Choroid plexus epithelial cell (primary cell): Measurements from ENCODE around the gene UBQLNL.

Source experiments
- DNase-seq: peaks from one replicate; pipeline ENCODE4 v3.0.0-alpha.2; 2010; ENCODE audit warnings: low read depth
- H3K4me3 ChIP-seq: 2 replicates; pipeline ENCODE4 v1.5.1; 2011; ENCODE audit warnings: low read depth, mild to moderate bottlenecking, control low read depth, low read length, moderate library complexity
- CTCF ChIP-seq: conservative IDR thresholded peaks from 2 replicates; pipeline ENCODE4 v1.5.1; 2011; ENCODE audit warnings: low read depth, mild to moderate bottlenecking, control low read depth, inconsistent platforms, low read length, moderate library complexity

UBQLNL gene

GRCh38 chr11:5527716-5528115, 11.2 kb upstream of the UBQLNL start:
- TF ChIP-seq CTCF = no peak
- no peak overlapping the region for H3K4me3 ChIP-seq
- no peak for DNase-seq

- no peak overlapping the region for H3K4me3 ChIP-seq
- TF ChIP-seq CTCF = no peak
- DNase-seq = no peak
These were observed 8.3 kb upstream of the UBQLNL start for GRCh38 chr11:5524756-5525155.

- no peak for TF ChIP-seq CTCF
- DNase-seq = no peak
- no peak overlapping the region for H3K4me3 ChIP-seq
These were observed 5.8 kb upstream of the UBQLNL start for GRCh38 chr11:5522308-5522707.

- DNase-seq = no peak
- no peak overlapping the region for H3K4me3 ChIP-seq
- no peak for TF ChIP-seq CTCF
These were observed 5.0 kb upstream of the UBQLNL start for GRCh38 chr11:5521540-5521939.

- DNase-seq = no peak
- TF ChIP-seq CTCF = no peak
- H3K4me3 ChIP-seq = no peak overlapping the region
These were observed 1.7 kb downstream of the UBQLNL start for GRCh38 chr11:5514841-5515240.

- no peak within 1 kb of the TSS for H3K4me3 ChIP-seq
- no peak for DNase-seq
- no peak for TF ChIP-seq CTCF
These were observed 6.7 kb downstream of the UBQLNL start, which contains the start of gene UBQLN3 for GRCh38 chr11:5509803-5510202. TSS of gene UBQLN3 (minus strand) at chr11:5509957. CDS start at chr11:5509558, 399 bp downstream.

- no peak for TF ChIP-seq CTCF
- H3K4me3 ChIP-seq = no peak overlapping the region
- DNase-seq = no peak
These were observed 7.9 kb downstream of the UBQLNL start for GRCh38 chr11:5508605-5509004.
